ENCODE results near the gene TBC1D8. TPM values are rescaled to one million over a fixed set of nuclear protein-coding genes. Genes with fewer than 3 reads are reported as not detected.

The TBC1D8 gene
- total and polyA plus RNA-seq, 2 donors (not counting 1 experiment from before 2014, with no cell fraction given), result 1.7 to 15.7 TPM

DNA sequence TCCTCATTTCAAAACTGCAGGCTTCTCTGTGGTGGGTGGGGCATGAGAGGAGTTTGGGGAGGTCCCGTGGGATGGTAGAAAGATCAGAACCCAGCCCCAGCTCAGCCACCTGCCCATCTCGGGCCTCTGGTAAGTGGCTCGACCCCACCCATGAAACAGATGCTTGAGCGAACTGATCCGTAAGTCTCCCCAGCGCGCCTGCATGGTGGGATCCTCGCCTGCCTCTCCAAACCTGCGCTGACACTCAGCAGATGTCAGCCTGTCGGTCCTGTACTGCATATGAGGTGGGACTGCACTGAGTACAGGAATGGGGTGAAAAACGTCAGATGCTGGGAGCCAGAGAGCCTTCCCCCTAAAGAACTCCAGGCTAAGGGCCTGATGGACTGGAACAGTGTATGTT lies 165.0 kb downstream of the TBC1D8 start:
- H3K9ac ChIP-seq (ENCODE audit: low read length), result no peak overlapping the region
- Mint-ChIP-seq H3K9me3 (ENCODE audit: insufficient read depth) (no peaks in the 10 kb centered on the region), H3K4me1 (no peaks in the 10 kb centered on the region), H3K4me3 (no peak overlapping the region), H3K27ac (no peak overlapping the region), H3K27me3 (peaks cover 8% of the 10 kb centered on the region)
- TF ChIP-seq EZH2 (IDR thresholded peaks at IDR 0.05; ENCODE audit: borderline replicate concordance, insufficient read depth, low read depth, low read length, poor library complexity, severe bottlenecking), result no peak
- TF ChIP-seq, protein P1, sequence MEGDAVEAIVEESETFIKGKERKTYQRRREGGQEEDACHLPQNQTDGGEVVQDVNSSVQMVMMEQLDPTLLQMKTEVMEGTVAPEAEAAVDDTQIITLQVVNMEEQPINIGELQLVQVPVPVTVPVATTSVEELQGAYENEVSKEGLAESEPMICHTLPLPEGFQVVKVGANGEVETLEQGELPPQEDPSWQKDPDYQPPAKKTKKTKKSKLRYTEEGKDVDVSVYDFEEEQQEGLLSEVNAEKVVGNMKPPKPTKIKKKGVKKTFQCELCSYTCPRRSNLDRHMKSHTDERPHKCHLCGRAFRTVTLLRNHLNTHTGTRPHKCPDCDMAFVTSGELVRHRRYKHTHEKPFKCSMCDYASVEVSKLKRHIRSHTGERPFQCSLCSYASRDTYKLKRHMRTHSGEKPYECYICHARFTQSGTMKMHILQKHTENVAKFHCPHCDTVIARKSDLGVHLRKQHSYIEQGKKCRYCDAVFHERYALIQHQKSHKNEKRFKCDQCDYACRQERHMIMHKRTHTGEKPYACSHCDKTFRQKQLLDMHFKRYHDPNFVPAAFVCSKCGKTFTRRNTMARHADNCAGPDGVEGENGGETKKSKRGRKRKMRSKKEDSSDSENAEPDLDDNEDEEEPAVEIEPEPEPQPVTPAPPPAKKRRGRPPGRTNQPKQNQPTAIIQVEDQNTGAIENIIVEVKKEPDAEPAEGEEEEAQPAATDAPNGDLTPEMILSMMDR (IDR thresholded peaks at IDR 0.05), result no peak
- H3K4me2 ChIP-seq (replicated peaks; ENCODE audit: low read depth, low read length, poor library complexity, severe bottlenecking), result no peak overlapping the region
- no peak overlapping the region for H3K27ac ChIP-seq (ENCODE audit: low read length in 2 of 2)
- H2AFZ ChIP-seq (ENCODE audit: insufficient read depth, low read depth, low read length, poor library complexity, severe bottlenecking), result no peak overlapping the region
- no peaks in the 10 kb centered on the region for H4K20me1 ChIP-seq (ENCODE audit: control insufficient read depth, insufficient read depth, low read length, poor library complexity, severe bottlenecking)
- intact Hi-C loops (cut with micrococcal nuclease), result no loop called here
- peaks cover 0 to 4% (median 2%) of the 10 kb centered on the region in 4 experiments for H3K27me3 ChIP-seq (replicated peaks in 1 of 4; ENCODE audit: control extremely low read depth in 1 of 4, control insufficient read depth in 3 of 4, insufficient read depth in 4 of 4, low read length in 3 of 4)
- no peaks in the 10 kb centered on the region for H3K9me3 ChIP-seq (ENCODE audit: control extremely low read depth in 1 of 3, control insufficient read depth in 2 of 3, insufficient read depth in 1 of 3, low read length in 2 of 3)
- 84% methylated on average over 10 of the region's 11 CpGs for WGBS (ENCODE audit: insufficient coverage)
- no peaks in the 10 kb centered on the region for H3K79me2 ChIP-seq (ENCODE audit: control insufficient read depth, insufficient read depth, low read length)
- H3K36me3 ChIP-seq (replicated peaks in 1 of 2; ENCODE audit: control extremely low read depth in 1 of 2, control insufficient read depth in 1 of 2, extremely low read depth in 1 of 2, insufficient read depth in 2 of 2, low read length in 1 of 2), result no peaks in the 10 kb centered on the region
- DNase-seq (no peak), ATAC-seq (ENCODE audit: low read depth) (no peak)
- POLR2A ChIA-PET, result no interaction called here
- CTCF ChIA-PET, result interaction anchor here (0.7 to 5.9 kb wide), 9 partner anchors 8 to 724 kb away, joined by 3 to 88 read pairs (median 7); no protein-coding TSS in a partner anchor
- no peaks in the 10 kb centered on the region for H3K4me1 ChIP-seq (ENCODE audit: control insufficient read depth in 2 of 2, insufficient read depth in 2 of 2, low read length in 2 of 2)
- H3K4me3 ChIP-seq (ENCODE audit: control extremely low read depth in 1 of 5, extremely low read depth in 1 of 5, insufficient read depth in 1 of 5, low read depth in 2 of 5, low read length in 4 of 5), result no peak overlapping the region

DNA sequence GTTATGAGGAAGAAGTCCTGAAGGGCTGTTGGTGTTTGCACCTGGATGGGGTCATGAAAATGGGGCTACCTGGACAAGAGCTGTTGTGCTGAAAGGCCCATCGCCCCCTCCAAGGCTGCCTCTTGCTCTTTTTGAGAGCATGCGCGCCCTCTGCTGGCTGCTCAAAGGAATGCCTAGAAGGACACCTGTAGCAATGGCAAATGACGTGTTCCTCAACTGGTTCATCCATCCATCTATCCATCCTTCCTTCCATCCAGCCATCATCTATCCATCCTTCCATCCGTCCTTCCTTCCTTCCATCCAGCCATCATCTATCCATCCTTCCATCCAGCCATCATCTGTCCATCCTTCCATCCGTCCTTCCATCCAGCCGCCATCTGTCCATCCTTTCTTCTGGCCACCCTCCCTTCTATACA lies 166.3 kb downstream of the TBC1D8 start:
- no peak overlapping the region for H3K4me3 ChIP-seq (ENCODE audit: control extremely low read depth in 1 of 5, extremely low read depth in 1 of 5, insufficient read depth in 1 of 5, low read depth in 2 of 5, low read length in 4 of 5)
- no peaks in the 10 kb centered on the region for H3K79me2 ChIP-seq (ENCODE audit: control insufficient read depth, insufficient read depth, low read length)
- no peaks in the 10 kb centered on the region for H4K20me1 ChIP-seq (ENCODE audit: control insufficient read depth, insufficient read depth, low read length, poor library complexity, severe bottlenecking)
- 35% methylated on average over 6 of the region's 7 CpGs for WGBS (ENCODE audit: insufficient coverage)
- Mint-ChIP-seq H3K27ac (no peak overlapping the region), H3K4me1 (no peaks in the 10 kb centered on the region), H3K27me3 (peaks cover 13% of the 10 kb centered on the region), H3K4me3 (no peak overlapping the region), H3K9me3 (ENCODE audit: insufficient read depth) (no peaks in the 10 kb centered on the region)
- intact Hi-C loops (cut with micrococcal nuclease), result loop anchor here (1.0 kb wide), 3 partner anchors 255 to 390 kb away; no protein-coding TSS in a partner anchor
- no peak overlapping the region for H3K27ac ChIP-seq (ENCODE audit: low read length in 2 of 2)
- ATAC-seq (ENCODE audit: low read depth) (peak; percentile 81), DNase-seq (peak; percentile 83)
- no peak overlapping the region for H3K9ac ChIP-seq (ENCODE audit: low read length)
- TF ChIP-seq EZH2 (IDR thresholded peaks at IDR 0.05; ENCODE audit: borderline replicate concordance, insufficient read depth, low read depth, low read length, poor library complexity, severe bottlenecking), result no peak
- TF ChIP-seq, protein P1 (IDR thresholded peaks at IDR 0.05), result peak; percentile 93
- peaks cover 0 to 4% (median 3%) of the 10 kb centered on the region in 4 experiments for H3K27me3 ChIP-seq (replicated peaks in 1 of 4; ENCODE audit: control extremely low read depth in 1 of 4, control insufficient read depth in 3 of 4, insufficient read depth in 4 of 4, low read length in 3 of 4)
- ChIA-PET CTCF (interaction anchor here (0.6 to 5.9 kb wide), 10 partner anchors 8 to 723 kb away, joined by 3 to 88 read pairs (median 6); no protein-coding TSS in a partner anchor), POLR2A (no interaction called here)
- H2AFZ ChIP-seq (ENCODE audit: insufficient read depth, low read depth, low read length, poor library complexity, severe bottlenecking), result no peak overlapping the region
- H3K36me3 ChIP-seq (replicated peaks in 1 of 2; ENCODE audit: control extremely low read depth in 1 of 2, control insufficient read depth in 1 of 2, extremely low read depth in 1 of 2, insufficient read depth in 2 of 2, low read length in 1 of 2), result no peaks in the 10 kb centered on the region
- no peaks in the 10 kb centered on the region for H3K9me3 ChIP-seq (ENCODE audit: control extremely low read depth in 1 of 3, control insufficient read depth in 2 of 3, insufficient read depth in 1 of 3, low read length in 2 of 3)
- no peak overlapping the region for H3K4me2 ChIP-seq (replicated peaks; ENCODE audit: low read depth, low read length, poor library complexity, severe bottlenecking)
- no peaks in the 10 kb centered on the region for H3K4me1 ChIP-seq (ENCODE audit: control insufficient read depth in 2 of 2, insufficient read depth in 2 of 2, low read length in 2 of 2)

All from B cell (primary cell).